Endometrial microvascular endothelial cells (primary cell): ENCODE data around the gene ACSL3. TPM values are rescaled to one million over a fixed set of nuclear protein-coding genes. Genes with fewer than 3 reads are reported as not detected.

Experiments
- in situ Hi-C: cut with HindIII; loops from 2 replicates; pipeline ENCODE4 v1.10.0; 2017; ENCODE audit warnings: low sequenced_read_pairs, low pct_unique_long_range_greater_than_20kb; ENCODE audit errors: inconsistent ontology term
- total RNA-seq: library from RNA; depleted of rRNA; stranded (reverse); fragments of >200 nt; gene quantifications from one replicate; pipeline ENCODE4 v1.2.3, GENCODE V29; 2015; ENCODE audit errors: inconsistent ontology term

ACSL3 gene
- total RNA-seq, 1 donor from 2014 or later: 80.4 TPM

DNA sequence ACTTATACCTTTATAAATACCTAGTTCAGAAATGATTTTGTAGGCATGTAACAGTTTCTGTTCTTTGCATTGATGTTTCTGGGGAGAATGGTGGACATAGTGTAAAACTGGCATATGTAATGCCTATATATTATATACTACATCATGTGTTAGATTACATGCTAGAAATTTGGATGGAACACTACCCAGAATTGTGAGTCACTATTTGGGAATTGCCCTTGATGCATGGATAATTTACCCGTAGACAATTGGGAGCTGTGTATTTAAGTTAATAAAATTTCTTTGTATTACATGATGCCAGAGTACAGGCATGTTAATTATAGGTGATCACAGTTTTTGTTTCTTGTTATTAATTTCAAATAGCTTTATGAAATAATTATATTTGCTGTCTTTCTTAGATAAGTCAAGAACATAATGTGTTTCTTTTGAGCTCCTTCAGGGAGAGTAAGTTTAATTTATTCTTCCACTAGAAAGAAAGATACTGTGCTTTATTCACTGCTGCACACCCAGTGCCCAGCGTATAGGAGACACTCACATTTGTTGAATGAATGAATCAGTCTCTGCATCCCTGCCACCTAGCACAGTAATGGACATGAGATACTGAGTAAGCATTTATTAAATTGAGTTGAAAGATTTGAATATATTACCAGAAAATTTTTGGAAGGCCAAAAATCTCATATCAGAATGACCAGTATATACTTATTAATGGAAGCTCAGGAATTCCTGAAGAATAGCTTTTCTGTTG, 16.9 kb downstream of the ACSL3 start:
- in situ Hi-C loops: no loop called here

DNA sequence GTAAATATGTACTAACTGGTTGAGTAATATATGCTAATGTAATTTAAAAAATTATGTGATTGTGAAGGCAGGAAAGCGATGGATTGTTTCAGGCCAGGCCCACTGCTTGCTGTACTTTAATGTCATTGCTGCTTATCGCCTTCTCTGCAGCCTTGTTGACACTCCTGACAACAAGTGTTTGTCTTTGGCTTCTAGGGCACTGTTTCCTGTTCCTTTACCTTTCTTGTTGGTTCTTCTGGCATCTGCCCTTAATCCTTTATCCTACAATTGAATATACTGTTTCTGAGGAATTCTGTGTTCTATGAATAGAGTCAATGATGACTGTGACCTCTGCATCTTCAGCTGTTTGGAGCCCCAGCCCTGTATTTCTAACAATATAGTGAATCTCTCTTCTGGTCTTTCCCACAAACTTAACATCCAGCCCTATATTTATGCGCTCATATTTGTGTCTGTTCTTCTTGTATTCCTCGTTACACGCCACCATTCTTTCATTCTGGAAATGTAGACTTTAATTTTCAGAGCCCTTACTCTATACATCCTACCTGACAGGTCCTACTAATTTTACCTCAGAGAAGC, 17.6 kb downstream of the ACSL3 start:
- in situ Hi-C loops: no loop called here

DNA sequence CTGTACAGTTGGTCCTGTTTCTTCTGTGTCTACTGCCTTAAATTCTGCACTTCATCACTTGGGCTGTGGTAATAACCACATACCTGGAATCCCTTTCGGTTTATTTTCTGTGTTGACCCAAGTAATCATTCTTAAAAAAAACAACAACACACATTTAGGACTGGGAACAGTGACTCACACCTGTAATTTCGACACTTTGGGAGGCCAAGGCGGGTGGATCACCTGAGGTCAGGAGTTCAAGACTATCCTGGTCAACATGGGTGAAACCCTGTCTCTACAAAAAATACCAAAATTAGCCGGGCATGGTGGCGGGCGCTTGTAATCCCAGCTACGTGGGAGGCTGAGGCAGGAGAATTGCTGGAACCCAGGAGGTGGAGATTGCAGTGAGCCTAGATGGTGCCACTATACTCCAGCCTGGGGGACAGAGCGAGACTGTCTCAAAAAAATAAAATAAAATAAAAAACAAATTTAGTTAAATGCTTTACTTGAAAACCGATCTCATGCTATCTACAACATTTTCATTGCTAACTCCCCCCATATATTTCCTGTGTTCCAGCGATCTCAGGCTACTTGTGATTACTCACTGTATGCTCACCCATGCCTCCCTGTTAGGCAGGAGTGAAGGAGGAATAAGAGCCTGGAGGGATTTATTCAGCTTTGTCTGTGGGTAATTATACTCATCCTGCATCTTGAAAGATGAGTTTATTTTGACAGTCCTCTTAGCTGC, 18.2 kb downstream of the ACSL3 start:
- in situ Hi-C loops: no loop called here

DNA sequence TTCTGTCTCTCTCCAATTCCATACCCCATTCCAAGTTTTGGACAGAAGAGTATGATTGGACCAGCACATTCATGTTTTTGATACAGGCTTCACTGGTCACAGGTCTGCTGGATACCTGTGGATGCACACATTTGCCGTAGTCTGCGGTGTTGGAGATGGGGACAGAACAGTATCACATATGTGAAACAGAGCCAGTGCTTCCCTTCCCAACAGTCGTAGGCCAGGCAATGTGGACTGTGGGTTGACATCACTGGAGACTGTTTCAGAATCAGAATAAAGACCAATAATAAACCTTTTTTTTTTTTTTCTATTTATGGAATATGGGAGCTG, 18.7 kb downstream of the ACSL3 start:
- in situ Hi-C loops: no loop called here

DNA sequence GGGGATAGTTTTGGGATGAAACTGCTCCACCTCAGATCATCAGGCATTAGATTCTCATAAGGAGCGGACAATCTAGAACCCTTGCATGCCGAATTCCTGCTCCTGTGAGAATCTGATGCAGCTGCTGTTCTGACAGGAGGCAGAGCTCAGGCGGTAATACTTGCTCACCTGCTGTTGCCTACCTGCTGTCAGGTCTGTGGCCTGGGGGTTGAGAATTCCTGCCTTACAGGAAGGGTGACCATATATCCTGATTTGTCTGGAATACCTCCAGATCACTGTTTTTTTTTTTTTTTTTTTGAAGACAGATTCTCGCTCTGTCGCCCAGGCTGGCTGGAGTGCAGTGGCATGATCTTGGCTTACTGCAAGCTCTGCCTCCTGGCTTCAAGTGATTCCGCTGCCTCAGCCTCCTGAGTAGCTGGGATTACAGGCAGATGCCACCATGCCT, 21.7 kb downstream of the ACSL3 start:
- in situ Hi-C loops: no loop called here

DNA sequence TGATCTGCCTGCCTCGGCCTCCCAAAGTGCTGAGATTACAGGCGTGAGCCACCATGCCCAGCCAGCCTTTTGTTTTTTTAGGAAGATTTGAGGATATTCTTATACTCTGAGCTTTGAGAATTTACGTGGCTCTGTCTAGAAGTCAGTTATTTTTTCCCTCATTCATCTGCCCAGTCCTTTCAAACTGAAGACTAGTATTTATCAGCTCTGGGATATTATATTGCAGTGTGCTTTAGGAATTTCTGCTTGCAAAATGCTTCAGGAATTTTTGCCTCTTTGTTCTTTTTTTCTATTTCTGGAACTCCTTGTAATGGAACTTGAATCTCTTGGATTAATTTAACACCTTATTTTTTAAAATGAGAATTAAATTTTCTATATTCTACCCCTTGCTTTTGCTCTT, 22.6 kb downstream of the ACSL3 start:
- in situ Hi-C loops: no loop called here

DNA sequence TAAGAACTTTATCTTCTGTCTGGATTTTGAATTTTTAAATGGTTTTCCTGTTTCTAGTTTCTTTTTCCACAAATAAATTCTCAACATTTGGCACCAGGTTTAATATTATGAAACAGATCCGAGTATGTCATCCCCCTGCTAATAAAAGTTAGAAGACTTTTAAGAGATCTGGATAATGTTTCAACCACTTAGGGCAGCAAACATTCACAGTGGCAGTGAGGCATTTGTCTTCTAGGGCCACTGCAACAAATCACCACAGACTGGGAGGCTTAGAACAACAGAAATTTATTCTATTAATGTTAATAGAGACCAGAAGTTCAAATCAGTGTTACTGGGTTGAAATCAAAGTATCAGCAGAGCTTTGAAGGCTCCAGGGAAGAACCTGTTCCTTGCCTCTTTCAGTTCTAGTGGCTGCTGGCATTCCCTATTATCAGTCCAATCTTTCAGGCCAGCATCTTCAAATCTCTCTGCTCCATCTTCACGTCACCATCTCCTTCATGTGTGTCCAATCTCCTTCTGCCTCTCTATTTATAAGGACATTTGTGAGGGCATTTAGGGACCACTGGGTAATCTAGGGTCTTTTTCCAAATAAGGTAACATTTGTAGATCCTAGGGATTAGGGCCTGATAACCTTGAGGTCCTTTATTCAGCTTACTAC, 23.4 kb downstream of the ACSL3 start:
- in situ Hi-C loops: no loop called here

DNA sequence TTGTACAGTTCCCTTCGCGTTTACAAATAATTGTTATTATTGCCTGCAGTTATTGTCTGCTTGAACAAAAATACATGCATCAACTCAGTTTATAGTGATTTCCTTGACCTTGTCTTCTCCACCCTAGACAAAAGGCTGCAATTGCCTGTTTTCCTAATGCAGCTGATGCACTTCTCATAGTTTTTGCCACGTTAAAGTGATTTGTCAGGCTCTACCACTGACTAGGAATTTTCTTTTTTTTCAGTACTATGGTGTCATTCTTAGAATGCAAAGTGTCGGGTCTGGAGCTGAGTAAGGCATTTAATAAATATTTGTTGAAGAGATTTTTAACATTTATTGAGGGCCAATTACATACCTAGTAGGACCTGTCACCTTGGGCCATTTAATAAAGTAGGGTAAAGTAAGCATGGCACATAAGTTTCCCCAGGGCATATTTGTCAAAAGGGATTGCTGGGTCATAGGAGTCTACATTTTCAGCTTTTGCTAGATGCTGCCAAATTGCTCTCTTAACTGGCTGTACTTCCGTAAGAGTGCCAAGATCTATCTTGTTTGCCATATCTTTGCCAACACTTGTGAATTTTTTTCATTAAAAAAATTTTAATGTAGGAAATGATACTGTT, 24.1 kb downstream of the ACSL3 start:
- in situ Hi-C loops: no loop called here

DNA sequence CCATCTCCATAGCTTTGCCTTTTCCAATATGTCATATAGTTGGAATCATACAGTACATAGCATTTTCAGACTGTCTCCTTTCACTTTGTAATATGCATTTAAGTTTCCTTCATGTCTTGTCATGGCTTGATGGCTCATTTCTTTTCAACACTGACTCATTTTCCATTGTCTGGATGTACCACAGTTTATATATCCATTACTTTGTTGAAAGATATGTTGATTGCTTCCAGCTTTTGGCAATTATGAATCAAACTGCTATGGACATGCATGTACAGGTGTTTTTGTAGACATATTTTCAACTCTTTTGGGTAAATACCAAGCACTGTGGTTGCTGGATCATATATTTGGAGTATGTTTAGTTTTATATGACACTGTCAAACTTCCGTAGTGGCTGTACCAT, 26.3 kb downstream of the ACSL3 start:
- in situ Hi-C loops: no loop called here

DNA sequence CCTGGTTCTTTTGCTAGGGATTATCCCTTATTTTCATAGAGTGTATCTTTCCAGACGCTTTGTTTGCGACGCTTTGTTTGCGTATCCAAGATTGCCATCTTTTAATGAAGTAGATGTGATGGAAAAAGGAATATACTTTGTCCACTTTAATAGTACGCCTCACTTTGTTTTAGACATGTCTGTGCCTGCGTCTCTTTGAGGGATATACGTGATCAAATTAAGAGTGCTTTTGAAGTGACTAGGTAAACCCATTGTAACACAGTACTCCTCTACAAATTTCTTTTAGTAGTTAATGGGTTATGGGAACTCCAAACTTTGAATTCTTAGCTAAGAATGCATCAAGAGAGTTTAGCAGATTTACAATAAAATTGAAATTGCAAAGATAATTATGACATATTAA, 27.9 kb downstream of the ACSL3 start:
- in situ Hi-C loops: no loop called here

DNA sequence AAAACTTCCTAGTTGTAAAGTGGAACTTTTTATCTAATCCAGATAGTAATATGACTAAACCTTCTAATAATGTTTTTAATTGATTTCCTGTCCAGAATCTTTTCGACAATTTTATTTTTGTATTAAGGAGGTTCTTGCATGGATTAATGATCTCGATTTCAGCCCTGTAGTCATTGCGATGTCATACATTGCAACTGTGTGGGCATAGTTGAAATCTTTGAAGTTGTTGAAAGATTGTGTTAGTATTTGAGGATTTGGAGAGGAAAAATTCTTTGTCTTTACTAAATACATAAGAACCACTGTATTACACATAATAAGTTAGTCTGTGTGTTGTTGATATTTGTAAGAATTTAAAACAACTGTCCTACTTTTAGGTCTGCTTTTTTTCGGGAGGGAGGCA, 31.1 kb downstream of the ACSL3 start:
- in situ Hi-C loops: no loop called here

DNA sequence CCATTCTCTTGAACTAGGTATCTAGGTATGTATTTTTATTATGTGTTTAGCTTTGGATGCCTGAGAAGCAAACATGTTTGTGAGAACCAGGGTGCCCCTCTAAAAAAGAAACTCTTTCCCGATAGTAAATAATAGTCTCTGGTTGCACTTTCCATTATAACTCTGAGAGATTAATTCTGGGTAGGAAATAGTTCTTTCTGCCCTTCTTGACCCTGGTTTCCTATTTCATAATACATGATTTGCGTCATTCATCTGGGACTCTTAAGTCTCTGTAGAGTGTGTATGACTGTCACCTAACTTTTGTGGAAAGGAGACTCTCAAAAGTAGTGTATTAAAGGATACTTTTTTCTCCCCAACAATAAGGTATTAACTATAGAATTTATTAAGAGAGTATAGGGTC, 31.5 kb downstream of the ACSL3 start:
- in situ Hi-C loops: no loop called here

DNA sequence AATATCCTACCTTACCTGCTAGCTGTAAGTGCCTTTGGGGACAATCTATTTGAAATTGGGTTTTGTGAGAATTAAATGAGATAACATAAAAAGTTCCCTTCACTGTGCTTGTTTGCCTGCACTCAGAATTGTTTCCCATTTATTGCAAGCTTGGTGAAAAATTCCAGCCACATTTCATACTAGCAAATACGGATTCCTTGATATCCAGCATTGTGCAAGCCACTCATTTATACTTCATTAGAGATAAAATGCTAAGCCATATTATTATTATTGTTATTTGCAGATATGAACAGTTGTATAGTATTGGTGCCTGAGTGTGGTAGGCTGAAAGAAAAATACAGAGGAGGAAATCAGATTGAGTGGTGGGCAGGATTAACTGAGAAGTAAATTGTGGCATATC, 31.9 kb downstream of the ACSL3 start:
- in situ Hi-C loops: no loop called here

DNA sequence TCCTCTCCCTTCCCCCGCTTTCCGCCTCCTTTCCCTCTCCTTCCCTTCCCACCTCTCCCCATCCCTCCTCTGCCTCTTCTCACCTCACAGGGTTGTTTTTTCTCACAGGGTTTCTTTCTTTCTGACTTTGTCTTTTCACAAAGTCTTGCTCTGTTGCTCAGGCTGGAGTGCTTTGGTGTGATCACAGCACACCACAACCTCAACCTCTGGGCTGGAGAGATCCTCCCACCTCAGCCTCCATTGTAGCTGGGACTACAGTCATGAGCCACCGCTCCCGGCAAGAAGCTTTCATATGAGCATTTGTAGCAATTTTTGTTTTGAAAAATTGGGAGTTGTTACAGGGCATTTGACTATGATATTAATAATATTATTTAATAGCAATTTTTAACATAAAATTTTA, 32.9 kb downstream of the ACSL3 start:
- in situ Hi-C loops: no loop called here

DNA sequence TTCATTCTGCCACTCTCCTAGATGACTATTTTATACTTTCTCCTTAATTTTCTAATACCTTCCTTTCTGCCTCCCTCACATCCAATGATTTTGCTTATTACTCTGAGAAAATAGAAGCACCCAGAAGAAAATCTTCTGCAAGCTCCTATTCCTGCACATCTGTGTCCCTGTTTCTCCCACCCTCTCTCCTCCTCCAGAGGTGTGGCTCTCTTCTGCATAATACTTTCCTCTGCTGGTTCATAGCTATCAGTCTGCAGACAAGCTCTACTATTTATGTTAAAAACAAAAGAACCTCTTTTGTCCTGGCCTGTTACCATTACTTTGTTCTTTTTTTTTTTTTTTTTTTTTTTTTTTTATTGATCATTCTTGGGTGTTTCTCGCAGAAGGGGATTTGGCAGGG, 34.3 kb downstream of the ACSL3 start:
- in situ Hi-C loops: no loop called here

DNA sequence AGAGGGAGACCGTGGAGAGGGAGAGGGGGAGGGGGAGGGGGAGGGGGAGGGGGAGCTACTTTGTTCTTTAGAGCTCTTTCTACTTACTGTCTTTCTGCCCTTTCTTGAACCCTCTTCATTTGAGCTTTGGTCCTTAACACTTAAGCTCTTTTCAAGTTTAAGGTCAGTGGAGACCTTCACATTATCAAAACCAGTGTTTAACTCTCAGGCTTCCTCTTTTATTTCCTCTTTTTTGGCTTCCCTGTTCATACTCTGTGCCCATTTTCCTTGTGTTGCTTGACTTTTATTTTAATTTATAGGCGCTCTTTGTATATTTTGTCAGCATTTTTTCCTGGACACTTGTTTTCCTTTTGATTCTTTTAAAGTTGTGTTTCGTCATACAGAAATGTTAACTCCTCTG, 37.1 kb downstream of the ACSL3 start:
- in situ Hi-C loops: no loop called here

DNA sequence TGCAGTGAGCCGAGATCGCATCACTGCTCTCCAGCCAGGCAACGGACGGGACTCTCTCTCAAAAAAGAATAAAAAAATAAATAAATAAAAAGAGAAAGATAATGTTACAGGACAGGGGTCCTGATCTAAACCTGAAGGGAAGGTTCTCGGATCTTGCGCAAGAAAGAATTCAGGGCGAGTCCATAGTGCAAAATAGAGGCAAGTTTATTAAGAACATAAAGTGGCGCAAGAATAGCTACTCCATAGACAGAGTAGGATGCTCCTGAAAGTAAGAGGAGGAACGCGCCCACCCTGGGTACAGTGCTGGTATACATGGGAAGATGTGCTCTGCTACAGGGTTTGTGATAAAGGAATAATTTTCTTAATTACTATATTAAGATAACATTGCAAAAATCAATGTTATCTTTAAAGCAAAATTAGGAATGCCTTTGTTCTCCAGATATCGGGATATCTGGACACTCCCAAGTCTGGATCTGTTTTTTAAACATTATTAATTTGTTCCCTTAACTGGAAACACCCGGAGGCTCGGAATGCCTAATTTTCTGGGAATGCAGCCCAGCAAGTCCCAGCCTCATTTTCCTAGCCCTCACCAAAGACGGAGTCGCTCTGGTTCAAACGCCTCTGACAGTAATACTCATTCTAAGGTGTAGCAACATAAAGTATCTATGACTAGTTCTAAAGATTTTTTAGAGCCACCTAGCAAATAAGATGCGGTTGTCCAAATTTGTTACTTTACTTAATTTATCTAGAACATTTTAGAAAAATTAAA, 38.8 kb downstream of the ACSL3 start:
- in situ Hi-C loops: no loop called here

DNA sequence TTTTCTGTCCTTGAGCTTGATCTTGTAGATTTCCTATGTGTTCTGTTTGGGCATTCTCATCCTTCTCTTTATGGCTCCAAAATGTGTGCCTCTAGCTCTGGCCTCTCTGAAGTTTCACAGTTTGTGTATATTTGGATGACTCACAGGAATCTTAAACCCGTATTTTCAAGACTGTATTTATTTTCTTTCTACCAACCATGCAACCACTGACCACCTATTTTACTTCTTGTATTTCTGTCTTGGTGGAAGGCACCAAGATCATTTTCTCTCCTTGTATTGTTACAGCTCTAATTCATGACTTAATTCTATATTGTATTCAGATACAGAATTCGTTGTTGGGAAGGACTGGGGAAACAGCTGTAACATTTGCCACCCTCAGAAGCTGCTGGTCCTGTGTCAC, 39.5 kb downstream of the ACSL3 start:
- in situ Hi-C loops: no loop called here

DNA sequence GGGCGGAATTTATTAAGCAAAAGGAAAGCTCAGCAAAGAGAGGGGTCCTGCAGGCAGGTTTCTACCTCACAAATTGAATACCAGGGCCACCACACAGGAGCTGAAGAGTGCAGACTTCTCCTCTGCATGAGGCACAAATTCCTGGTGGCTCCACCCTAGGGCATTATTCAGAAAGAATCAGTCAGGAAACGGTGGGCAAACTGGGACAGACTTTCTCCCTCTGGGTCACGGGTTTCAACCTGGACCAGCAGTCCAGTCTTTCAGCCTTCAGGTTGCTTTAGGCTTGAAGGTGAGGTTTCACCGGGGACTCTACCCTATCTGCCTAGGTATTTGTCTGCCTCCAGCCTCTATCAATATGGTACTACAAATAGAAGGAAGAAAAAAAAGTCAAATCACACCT, 41.8 kb downstream of the ACSL3 start:
- in situ Hi-C loops: no loop called here
